CD4-positive, alpha-beta T cell treated with Interleukin-2 at 100 ng/mL for 4 hours (primary cell): ENCODE results near the gene ETNPPL.
"Not testable (repeated sequence)": the region's sequence is repeated elsewhere in the genome, so short reads cannot be mapped to it uniquely, and the experiment has no call there.

Experiments used
- DNase-seq: peaks from one replicate; pipeline ENCODE4 v3.0.0-alpha.2; 2020; ENCODE audit warnings: low spot score

ETNPPL gene

GRCh38 chr4:108758498-108758897, 4.4 kb downstream of the ETNPPL start:
- no peak for DNase-seq

- no peak for DNase-seq
These were observed 8.5 kb downstream of the ETNPPL start for GRCh38 chr4:108754327-108754726.

- DNase-seq, result no peak
These were observed 11.5 kb downstream of the ETNPPL start for GRCh38 chr4:108751321-108751720.

GRCh38 chr4:108749119-108749518, 13.7 kb downstream of the ETNPPL start:
- no peak for DNase-seq

GRCh38 chr4:108746511-108746910, 16.3 kb downstream of the ETNPPL start:
- no peak for DNase-seq

GRCh38 chr4:108744307-108744706, 18.5 kb downstream of the ETNPPL start:
- DNase-seq, result no peak

GRCh38 chr4:108742451-108743420, 20.1 kb downstream of the ETNPPL start:
- no peak for DNase-seq

GRCh38 chr4:108738003-108738706, 24.7 kb downstream of the ETNPPL start:
- DNase-seq, result no peak

GRCh38 chr4:108731006-108731405, 31.8 kb downstream of the ETNPPL start:
- DNase-seq, result no peak

- DNase-seq, result no peak
These were observed 32.3 kb downstream of the ETNPPL start for GRCh38 chr4:108730579-108730978.

GRCh38 chr4:108729731-108730130, 33.1 kb downstream of the ETNPPL start:
- DNase-seq, result no peak

- no peak for DNase-seq
These were observed 37.4 kb downstream of the ETNPPL start for GRCh38 chr4:108725457-108725856.

GRCh38 chr4:108717386-108717785, 45.5 kb downstream of the ETNPPL start:
- DNase-seq, result no peak

- DNase-seq, result no peak
These were observed 46.5 kb downstream of the ETNPPL start for GRCh38 chr4:108716340-108716739.

GRCh38 chr4:108714880-108715279, 48.0 kb downstream of the ETNPPL start:
- DNase-seq, result no peak

GRCh38 chr4:108710578-108710977, 52.3 kb downstream of the ETNPPL start:
- DNase-seq, result not testable (repeated sequence)

- DNase-seq, result no peak
These were observed 53.1 kb downstream of the ETNPPL start for GRCh38 chr4:108709722-108710121.

- no peak for DNase-seq
These were observed 53.6 kb downstream of the ETNPPL start for GRCh38 chr4:108709234-108709633.

- DNase-seq, result no peak
These were observed 56.6 kb downstream of the ETNPPL start for GRCh38 chr4:108706289-108706688.

GRCh38 chr4:108703966-108704365, 58.9 kb downstream of the ETNPPL start:
- DNase-seq, result no peak

GRCh38 chr4:108703370-108703769, 59.5 kb downstream of the ETNPPL start:
- DNase-seq, result no peak

- DNase-seq, result no peak
These were observed 59.9 kb downstream of the ETNPPL start for GRCh38 chr4:108702960-108703359.

- no peak for DNase-seq
These were observed 62.6 kb downstream of the ETNPPL start for GRCh38 chr4:108700081-108700757.
